AG20443 (cell line): ENCODE measurements around the gene BAD.
"Not testable (repeated sequence)": the region's sequence is repeated elsewhere in the genome, so short reads cannot be mapped to it uniquely, and the experiment has no call there.

Experiments
- DNase-seq: peaks from one replicate; pipeline ENCODE4 v3.0.0; 2012; ENCODE audit warnings: low spot score, mixed read lengths

Gene BAD

DNA sequence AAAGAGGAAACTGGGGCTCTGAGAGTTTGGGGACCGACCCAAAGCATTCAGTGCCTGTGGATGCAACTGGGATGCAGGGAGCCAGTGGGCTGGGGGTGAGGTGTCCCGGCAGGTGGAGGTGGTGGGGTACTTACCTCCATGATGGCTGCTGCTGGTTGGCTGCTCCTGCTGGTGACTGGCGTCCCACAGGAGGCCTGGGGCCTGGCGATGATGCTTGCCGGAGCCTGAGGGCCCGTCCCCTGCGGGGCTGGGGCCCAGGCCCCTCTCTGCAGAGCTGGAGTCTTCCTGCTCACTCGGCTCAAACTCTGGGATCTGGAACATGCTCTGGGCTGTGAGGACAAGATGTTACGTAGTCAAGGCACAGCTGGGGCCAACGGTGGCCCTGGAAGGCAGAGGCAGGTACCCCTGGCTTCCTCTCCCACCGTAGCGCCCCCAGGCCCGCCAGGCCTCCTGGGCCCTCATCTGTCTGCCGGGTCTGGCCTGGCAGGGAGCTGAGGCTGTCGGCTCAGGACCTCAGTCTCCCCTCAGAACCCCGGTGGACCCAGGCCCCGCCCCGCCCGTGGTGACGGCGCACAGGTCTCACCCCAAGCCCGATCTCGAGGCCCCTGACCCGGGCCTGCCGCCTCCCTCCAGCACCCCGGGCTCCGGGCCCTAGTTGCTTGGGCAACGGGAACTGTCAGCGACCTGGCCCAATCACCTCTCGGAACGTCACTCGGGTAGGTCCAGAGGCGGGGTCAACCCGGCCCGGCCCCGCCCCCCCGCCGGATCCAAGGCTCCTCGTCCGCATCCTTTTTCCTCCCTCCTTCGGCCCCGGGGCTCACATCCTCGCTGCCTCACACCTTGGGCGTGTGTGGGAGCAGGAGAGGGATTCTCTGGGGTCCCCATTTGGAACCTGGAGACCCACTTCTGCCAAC lies at the start of gene BAD:
TSS of gene BAD (minus strand) at position 618 of the 914 bp plus-strand sequence. CDS start at position 321, 297 bp downstream.
- peak; percentile 98 for DNase-seq

DNA sequence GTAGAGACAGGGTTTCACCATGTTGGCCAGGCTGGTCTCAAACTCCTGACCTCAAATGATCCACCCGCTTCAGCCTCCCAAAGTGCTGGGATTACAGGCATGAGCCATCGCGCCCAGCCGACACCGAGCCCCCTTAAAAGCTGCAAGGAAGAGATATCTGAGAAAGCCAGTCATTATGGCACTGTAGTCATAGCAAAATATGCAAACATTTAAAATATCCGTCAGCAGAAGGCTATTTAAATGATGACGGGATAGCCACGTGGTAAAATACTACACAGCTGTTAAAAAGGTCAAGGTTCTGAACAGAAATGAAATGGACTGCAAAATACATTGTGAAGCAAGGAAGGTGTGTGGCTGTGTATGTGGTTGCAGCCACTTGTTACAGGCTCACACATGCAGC lies 49.1 kb upstream of the BAD start:
- no peak for DNase-seq

DNA sequence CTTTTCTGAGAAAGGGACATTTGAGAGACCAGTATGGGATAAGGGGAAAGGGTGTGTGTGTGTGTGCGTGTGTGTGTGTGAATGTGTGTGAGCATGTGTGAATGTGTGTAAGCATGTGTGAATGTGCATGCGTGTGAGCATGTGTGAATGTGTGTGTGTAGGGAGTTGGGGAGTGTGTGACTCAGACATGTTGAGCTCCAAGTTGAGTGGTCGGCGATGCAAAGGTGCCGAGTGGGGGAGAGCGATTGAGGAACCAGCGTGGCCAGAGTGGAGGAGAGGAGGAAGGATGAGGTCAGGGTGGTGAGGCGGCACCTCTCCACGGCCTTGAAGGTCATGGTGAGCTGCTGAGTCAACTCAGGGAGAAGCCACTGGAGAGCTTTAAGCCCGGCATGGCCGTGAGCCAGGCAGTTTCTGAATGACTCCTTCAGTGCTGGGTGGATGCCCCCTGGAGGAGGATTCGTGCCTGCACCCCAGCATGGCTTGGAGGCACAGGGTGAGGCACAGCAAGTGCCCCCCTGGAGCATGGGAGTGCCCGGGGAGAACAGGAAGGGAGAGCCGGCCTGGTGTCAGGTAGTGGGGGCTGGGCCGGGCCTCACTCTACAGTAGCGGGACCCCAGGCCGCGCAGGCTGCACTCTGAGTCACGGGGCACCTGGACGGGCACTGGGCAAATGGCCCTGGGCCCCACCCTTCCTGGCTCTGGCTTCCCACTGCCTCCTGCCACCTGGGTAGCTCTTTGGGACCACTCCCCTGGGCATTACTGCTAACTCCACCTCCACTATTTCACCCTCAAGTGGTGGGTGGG lies 47.3 kb upstream of the BAD start:
- peak; percentile 87 for DNase-seq

DNA sequence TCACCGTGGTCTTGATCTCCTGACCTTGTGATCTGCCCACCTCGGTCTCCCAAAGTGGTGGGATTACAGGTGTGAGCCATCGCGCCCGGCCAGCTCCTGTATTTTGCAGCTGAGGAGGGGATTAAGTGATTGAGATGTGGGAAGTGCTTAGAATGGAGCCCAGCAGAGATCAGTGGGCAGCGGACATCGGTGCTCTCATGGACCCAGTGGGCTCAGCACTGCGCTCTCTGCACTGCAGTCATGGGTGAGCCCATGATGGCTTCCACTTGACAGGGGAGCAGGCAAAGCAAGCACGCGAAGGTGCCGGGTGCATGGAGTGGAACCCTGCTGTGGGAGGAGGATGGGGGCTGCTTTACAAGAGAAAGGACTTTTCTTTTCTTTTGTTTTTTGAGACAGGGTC lies 46.4 kb upstream of the BAD start:
- DNase-seq: no peak

DNA sequence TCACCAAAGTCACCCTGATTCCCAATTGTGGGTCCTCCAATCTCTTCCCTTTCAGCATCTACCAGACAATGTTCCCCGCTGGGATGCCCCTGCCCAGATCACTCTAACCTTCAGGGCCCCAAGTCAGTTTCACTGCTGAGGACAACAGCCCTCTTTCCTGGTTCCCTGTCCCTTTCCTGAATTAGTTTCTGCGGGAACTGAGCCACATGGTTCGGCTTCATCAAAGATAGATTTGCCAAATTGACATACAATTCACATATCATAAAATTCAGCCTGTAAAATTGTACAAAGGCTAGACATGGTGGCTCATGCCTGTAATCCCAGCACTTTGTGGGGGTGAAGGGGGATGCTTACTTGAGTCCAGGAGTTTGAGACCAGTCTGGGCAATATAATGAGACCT lies 43.5 kb upstream of the BAD start:
- DNase-seq: no peak

DNA sequence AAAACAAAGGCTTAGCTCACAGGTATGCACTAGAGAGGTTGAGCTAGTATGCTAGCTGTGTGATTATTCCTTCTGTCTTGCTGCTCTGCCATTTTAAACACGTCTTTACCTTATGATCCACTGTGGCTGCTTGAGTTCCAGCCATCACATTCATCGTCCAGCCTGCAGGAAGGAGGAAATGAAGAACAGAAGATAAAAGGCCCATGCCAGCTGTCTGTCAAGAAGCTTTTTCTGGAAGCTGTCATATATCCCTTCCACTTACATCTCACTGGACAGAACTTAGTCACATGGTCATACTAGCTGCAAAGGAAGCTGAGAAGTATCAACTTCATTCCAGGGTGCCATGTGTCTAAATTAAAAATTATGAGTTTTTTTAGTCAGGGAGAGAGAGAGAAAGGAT lies 42.9 kb upstream of the BAD start:
- no peak for DNase-seq

DNA sequence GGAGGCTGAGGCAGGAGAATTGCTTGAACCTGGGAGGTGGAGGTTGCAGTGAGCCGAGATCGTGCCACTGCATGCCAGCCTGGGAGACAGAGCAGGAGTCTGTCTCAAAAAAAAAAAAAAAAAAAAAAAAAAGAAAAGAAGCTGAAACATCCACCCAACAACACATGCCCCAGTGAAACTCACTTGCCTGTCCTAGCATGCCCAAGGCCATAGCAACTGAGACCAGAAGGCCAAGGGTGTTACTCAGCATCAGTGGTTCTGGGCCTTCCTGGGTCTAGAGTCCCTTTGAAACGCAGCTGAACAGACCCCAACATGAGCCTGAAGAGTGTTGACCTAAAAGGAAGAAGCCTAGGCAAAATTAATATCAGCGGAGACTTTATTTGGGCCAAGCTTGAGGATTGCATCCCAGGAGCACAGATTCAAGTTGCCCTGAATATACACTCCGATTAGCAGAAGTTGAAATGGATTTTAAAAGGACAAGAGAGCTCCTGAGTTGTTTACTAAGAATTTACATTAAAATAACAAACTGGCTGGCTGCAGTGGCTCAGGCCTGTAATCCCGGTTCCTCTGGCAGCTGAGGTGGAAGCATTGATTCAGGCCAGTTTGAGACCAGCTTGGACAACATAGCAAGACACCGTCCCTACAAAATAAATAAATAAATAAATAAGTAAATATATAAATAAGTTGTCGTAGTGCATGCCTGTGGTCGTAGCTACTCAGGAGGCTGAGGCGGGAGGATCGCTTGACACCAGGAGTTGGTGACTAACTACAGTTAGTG lies 40.4 kb upstream of the BAD start:
- DNase-seq: no peak

DNA sequence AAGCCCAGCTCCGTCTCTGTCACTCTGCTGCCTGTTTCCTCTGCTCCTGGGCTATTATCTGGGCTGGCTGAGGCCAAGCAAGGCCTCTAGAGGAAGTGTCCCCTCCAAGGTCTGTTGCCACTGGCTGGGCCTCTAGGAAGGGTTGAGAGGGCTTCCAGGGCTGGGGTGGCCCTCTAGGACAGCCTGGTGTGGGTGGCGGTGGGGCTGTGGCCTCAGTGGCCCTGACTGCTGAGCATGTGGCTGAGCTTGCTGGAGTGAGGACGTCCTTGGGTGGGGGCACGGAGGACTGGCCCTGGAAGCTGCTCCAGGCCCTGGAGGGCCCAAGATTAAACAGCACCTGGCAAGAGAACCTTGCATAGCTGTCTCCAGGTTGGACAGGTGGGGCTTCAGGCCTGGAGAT lies 39.5 kb upstream of the BAD start:
- not testable (repeated sequence) for DNase-seq

DNA sequence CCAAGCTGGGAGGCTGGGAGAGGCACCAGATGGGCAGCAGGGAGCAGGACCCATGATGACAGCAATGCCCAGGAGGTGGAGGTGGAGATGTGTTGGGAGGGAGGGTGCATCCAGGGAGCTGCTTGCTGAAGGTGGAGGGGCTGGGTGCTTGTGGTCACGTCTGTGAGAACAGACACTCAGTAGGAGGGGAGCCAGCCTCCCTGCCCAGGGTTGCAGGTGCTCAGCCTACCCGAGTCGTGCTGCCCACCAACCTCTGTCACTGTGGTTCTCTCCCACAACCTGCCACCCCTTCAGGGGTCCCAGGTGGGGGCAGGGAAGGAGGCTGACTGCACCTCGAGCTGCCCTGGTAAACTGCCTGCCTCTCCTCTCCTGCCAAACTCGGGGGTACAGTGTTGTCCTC lies 38.9 kb upstream of the BAD start:
- DNase-seq: no peak

DNA sequence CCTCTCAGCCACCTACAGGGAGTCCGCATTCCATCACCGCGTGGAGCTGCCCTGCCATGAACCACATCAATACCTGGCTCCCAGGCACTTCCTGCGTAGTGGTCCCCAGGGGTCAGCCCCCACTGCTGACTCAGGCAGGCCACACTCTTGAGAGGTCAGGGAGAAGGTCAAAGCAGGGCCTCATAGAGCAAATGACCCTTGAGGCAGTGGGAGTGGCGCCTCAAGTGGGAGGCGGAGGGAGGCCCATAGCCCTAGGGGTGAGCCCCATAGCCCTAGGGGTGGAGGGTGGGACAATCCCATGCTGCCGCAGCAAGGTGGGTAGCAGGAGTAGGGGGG lies 38.4 kb upstream of the BAD start:
- DNase-seq: no peak

DNA sequence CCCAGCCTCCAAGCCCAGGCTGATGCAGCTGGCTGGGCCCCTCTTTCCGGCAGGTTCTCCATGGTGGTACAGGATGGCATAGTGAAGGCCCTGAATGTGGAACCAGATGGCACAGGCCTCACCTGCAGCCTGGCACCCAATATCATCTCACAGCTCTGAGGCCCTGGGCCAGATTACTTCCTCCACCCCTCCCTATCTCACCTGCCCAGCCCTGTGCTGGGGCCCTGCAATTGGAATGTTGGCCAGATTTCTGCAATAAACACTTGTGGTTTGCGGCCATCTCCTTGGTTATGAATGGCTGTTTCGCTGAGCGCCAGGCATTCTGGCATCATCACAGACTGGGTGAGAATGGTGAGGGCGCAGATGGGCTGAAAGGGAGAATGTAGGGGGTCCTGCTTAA lies 37.1 kb upstream of the BAD start:
- DNase-seq: no peak

DNA sequence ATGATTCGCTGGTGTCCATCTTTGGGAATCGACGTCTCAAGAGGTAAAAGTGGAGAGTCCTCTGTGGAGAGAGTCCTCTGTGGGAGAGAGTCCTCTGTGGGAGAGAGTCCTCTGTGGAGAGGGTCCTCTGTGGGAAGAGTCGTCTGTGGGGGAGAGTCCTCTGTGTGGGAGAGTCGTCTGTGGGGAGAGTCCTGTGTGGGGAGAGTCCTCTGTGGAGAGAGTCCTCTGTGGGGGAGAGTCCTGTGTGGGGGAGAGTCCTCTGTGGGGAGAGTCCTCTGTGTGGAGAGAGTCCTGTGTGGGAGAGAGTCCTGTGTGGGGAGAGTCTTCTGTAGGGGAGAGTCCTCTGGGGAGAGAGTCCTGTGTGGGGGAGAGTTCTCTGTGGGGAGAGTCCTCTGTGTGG lies 36.6 kb upstream of the BAD start:
- DNase-seq: no peak

DNA sequence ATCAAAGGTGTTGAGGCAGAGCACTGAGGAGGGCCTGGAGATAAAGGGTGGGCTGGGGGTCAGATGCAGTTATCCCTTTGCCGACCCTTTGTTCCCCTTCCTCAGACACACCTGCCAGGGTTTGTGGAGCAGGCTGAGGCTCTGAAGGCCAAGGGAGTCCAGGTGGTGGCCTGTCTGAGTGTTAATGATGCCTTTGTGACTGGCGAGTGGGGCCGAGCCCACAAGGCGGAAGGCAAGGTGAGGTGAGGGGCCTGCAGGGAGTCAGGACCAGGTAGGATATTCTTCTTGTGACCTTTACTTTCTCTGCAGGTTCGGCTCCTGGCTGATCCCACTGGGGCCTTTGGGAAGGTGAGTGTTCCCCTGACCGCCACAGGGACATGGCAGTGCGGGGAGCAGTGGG lies 36.1 kb upstream of the BAD start:
- DNase-seq: no peak

DNA sequence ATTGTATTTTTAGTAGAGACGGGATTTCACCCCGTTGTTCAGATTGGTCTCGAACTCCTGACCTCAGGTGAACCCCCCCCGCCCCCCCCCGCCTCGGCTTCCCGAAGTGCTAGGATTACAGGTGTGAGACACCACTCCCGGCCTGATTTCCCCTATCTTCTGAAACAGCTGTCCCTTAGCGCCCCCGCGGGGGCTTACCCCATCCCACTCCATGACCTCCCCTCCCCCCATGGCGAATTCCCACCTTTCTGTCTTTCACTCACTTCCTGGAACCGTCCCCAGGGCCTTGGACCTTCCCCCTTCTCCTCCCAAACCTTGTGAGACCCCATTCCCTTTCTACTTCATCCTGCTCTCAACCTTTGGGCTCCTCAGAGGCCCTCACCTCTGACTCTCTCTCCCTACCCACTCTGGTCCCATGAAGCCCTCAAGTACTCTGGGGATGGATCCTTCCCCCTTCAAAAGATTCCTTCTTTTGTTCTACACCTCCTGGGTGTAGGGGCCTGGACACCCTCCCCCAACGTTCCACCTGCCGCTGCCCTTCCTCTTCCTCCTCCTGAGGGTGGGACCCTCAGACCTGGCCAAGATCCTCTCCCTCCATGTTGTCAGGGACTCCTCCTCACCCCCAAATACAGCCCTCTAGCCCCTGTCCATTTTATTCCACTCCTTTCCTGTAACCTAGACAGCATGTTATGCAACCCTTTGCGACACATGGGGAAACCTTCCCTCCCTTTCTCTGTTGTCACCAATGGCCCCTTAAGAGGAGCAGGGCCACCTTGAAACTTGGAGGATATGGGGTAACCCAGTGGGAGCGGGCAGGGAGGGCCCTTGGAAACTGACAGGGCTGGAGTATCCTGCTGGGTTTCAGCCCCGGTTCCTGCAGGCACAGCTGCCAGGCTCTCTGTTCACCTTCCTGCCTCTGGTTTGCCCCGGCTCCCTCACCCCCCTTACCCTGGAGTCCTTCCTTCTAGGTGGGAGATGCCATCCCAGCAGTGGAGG lies 34.6 kb upstream of the BAD start:
- no peak for DNase-seq

DNA sequence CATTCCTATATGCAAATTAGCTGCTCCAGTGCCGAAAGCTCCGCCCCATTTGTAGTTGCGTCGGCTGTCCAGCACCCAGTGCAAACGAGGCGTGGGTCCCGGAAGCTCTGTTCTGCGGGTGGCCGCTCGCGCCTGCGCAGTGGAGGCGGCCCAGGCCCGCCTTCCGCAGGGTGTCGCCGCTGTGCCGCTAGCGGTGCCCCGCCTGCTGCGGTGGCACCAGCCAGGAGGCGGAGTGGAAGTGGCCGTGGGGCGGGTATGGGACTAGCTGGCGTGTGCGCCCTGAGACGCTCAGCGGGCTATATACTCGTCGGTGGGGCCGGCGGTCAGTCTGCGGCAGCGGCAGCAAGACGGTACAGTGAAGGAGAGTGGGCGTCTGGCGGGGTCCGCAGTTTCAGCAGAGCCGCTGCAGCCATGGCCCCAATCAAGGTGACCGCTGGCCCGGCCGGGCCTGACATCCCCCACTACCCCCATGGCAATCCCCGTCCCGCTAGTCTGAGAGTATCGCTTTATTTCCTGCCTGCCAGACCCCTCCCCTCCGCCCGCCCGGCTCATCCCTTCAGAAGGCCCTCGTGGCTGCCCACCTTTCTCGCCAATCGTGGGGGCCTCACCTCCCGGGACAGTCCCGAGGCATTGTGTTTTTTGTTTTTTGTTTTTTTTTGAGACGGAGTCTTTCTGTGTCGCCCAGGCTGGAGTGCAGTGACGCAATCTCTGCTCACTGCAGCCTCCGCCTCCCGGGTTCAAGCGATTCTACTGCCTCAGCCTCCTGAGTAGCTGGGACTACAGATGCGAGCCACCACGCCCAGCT lies 33.7 kb upstream of the BAD start, which contains the start of gene PRDX5:
TSS of gene PRDX5 (plus strand) at position 161 of the 805 bp plus-strand sequence. CDS start at position 256, 95 bp downstream.
- DNase-seq: peak; percentile 98

DNA sequence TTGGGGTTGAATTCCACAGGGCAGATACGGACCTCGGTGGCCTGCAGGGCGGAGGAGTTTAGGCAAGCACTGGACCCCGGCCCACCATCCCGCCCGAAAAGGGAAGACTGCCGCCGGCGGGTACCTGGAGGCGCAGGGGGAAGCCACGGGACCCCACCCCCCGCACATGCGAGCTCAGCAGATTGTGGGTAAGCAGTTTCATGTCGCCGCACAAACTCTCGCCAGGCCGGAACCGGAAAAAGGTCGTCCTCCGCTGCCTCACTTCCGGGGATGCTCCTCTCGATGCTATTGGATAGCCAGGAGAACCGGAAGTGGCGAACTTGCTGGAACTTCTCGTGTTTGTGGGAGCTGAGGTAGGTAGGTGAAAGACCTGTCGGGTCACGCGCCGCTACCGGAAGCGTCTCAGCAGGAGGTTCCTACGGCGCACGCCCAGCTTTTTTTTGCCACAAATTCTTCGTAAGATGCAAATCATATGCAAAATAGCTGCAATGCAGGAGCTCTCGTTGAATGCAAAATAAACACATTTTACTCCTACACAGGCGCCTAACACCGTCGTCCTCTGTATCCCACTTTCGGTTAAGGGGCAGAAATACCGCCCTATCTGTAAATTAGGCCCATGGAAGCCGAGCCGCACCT lies 33.0 kb upstream of the BAD start, which contains the start of gene TRMT112:
TSS of gene TRMT112 (minus strand) at position 235 of the 636 bp plus-strand sequence. CDS start at position 202, 33 bp downstream.
- DNase-seq: peak; percentile 89

DNA sequence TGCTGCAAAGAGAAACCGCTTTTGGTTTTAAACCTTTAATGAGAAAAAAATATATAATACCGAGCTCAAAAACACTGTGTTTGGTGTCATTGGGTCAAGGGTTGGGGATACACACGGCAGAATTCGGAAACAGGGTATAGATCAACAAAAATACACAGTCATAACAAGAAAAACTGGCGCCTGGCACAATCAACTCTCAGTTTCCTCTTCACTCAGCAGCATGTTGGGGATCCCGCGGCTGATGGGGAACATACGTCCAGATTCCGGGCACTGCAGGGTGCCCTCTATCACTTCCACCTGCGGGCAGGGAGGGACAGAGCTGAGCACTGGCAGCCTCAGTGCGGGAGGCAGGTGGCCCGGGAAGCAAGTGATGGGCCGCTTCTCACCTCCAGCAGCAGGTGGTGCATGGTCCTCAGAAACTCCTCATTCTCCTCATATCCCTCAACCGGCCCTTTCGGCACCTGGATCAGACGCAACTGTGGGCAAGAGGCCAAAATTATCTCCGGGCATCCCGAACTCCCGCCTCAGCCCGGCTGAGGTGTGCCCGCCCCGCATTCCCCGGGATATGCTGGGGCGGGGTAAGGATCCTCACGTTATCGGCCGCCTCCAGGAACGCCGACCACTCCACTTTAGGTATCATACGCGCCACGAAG lies 32.3 kb upstream of the BAD start:
- DNase-seq: no peak

DNA sequence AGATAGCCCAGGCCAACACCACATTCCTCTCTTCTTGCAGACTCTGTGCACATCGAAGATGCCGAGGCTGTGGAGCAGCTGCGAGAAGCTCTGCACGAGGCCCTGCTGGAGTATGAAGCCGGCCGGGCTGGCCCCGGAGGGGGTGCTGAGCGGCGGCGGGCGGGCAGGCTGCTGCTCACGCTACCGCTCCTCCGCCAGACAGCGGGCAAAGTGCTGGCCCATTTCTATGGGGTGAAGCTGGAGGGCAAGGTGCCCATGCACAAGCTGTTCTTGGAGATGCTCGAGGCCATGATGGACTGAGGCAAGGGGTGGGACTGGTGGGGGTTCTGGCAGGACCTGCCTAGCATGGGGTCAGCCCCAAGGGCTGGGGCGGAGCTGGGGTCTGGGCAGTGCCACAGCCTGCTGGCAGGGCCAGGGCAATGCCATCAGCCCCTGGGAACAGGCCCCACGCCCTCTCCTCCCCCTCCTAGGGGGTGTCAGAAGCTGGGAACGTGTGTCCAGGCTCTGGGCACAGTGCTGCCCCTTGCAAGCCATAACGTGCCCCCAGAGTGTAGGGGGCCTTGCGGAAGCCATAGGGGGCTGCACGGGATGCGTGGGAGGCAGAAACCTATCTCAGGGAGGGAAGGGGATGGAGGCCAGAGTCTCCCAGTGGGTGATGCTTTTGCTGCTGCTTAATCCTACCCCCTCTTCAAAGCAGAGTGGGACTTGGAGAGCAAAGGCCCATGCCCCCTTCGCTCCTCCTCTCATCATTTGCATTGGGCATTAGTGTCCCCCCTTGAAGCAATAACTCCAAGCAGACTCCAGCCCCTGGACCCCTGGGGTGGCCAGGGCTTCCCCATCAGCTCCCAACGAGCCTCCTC lies 31.4 kb upstream of the BAD start:
- not testable (repeated sequence) for DNase-seq
